Measurements from ENCODE around the gene PRKAG2.

PRKAG2 gene

GRCh38 chr7:151900986-151901621 lies 24.2 kb upstream of the PRKAG2 start:
- no peak for DNase-seq (ENCODE audit: low read depth in 2 of 2)

GRCh38 chr7:151900591-151900985 lies 23.7 kb upstream of the PRKAG2 start:
- no peak for DNase-seq (ENCODE audit: low read depth in 2 of 2)

- DNase-seq (ENCODE audit: low read depth in 2 of 2) = no peak
Measured at GRCh38 chr7:151899513-151900360, 22.8 kb upstream of the PRKAG2 start.

GRCh38 chr7:151897951-151898686 lies 21.2 kb upstream of the PRKAG2 start:
- DNase-seq (ENCODE audit: low read depth in 2 of 2) = no peak

- no peak for DNase-seq (ENCODE audit: low read depth in 2 of 2)
Measured at GRCh38 chr7:151897161-151897731, 20.3 kb upstream of the PRKAG2 start.

GRCh38 chr7:151896486-151896885 lies 19.6 kb upstream of the PRKAG2 start:
- DNase-seq (ENCODE audit: low read depth in 2 of 2) = no peak

GRCh38 chr7:151896086-151896485 lies 19.2 kb upstream of the PRKAG2 start:
- no peak for DNase-seq (ENCODE audit: low read depth in 2 of 2)

- DNase-seq (ENCODE audit: low read depth in 2 of 2) = no peak
Measured at GRCh38 chr7:151895631-151896031, 18.7 kb upstream of the PRKAG2 start.

GRCh38 chr7:151895008-151895630 lies 18.2 kb upstream of the PRKAG2 start:
- no peak for DNase-seq (ENCODE audit: low read depth in 2 of 2)

- DNase-seq (ENCODE audit: low read depth in 2 of 2) = no peak
Measured at GRCh38 chr7:151894111-151895007, 17.4 kb upstream of the PRKAG2 start.

- no peak for DNase-seq (ENCODE audit: low read depth in 2 of 2)
Measured at GRCh38 chr7:151893405-151893923, 16.5 kb upstream of the PRKAG2 start.

GRCh38 chr7:151891753-151892152 lies 14.8 kb upstream of the PRKAG2 start:
- no peak for DNase-seq (ENCODE audit: low read depth in 2 of 2)

- DNase-seq (ENCODE audit: low read depth in 2 of 2) = no peak
Measured at GRCh38 chr7:151891182-151891581, 14.3 kb upstream of the PRKAG2 start.

GRCh38 chr7:151890355-151891004 lies 13.6 kb upstream of the PRKAG2 start:
- no peak for DNase-seq (ENCODE audit: low read depth in 2 of 2)

GRCh38 chr7:151889406-151890354 lies 12.8 kb upstream of the PRKAG2 start:
- DNase-seq (ENCODE audit: low read depth in 2 of 2) = no peak

GRCh38 chr7:151888079-151889067 lies 11.5 kb upstream of the PRKAG2 start:
- DNase-seq (ENCODE audit: low read depth in 2 of 2) = no peak

- DNase-seq (ENCODE audit: low read depth in 2 of 2) = no peak
Measured at GRCh38 chr7:151886783-151887182, 9.9 kb upstream of the PRKAG2 start.

- DNase-seq (ENCODE audit: low read depth in 2 of 2) = no peak
Measured at GRCh38 chr7:151885202-151885580, 8.3 kb upstream of the PRKAG2 start.
